GM13977 (cell line): Measurements from ENCODE around the gene TTC7B.

Experiments used
- DNase-seq: peaks from one replicate; pipeline ENCODE4 v3.0.0; 2012; ENCODE audit warnings: low spot score
- in situ Hi-C: fragments of 300-500 bp; cut with MboI; formaldehyde crosslinking; loops from one replicate; pipeline ENCODE4 v1.12.0; 2022; ENCODE audit warnings: low sequenced_read_pairs, low pct_unique_long_range_greater_than_20kb, mixed read lengths, inconsistent platforms; ENCODE audit not compliant: unreplicated experiment
- TF ChIP-seq, protein P1 (sequence below): IDR thresholded peaks from 2 replicates; pipeline ENCODE4 v1.5.1; 2012; ENCODE audit warnings: mild to moderate bottlenecking, control low read depth; ENCODE audit not compliant: insufficient read depth; ENCODE audit errors: extremely low read depth, missing control alignments

Gene TTC7B

DNA sequence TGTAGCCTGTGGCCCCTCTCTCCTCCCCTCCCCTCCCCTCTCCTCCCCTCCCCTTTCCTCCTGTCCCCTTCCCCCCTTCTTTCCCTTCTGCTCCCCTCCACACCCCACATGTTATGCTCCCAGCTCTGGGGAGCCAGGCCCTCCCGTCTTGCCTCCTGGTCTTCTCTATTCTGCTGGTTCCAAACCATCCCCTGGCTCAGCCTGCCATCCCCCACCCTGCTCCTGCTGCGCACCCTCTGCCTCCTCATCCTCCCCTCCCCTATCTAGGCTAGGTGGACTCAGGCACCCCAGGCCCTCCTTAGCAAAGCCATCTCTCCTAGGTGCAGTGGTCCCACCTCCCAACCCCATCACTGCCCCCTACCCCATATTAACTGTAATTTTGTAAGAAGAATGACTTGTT lies 319.9 kb downstream of the TTC7B start:
- in situ Hi-C loops = no loop called here
- TF ChIP-seq, protein P1, sequence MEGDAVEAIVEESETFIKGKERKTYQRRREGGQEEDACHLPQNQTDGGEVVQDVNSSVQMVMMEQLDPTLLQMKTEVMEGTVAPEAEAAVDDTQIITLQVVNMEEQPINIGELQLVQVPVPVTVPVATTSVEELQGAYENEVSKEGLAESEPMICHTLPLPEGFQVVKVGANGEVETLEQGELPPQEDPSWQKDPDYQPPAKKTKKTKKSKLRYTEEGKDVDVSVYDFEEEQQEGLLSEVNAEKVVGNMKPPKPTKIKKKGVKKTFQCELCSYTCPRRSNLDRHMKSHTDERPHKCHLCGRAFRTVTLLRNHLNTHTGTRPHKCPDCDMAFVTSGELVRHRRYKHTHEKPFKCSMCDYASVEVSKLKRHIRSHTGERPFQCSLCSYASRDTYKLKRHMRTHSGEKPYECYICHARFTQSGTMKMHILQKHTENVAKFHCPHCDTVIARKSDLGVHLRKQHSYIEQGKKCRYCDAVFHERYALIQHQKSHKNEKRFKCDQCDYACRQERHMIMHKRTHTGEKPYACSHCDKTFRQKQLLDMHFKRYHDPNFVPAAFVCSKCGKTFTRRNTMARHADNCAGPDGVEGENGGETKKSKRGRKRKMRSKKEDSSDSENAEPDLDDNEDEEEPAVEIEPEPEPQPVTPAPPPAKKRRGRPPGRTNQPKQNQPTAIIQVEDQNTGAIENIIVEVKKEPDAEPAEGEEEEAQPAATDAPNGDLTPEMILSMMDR = no peak
- DNase-seq = no peak

DNA sequence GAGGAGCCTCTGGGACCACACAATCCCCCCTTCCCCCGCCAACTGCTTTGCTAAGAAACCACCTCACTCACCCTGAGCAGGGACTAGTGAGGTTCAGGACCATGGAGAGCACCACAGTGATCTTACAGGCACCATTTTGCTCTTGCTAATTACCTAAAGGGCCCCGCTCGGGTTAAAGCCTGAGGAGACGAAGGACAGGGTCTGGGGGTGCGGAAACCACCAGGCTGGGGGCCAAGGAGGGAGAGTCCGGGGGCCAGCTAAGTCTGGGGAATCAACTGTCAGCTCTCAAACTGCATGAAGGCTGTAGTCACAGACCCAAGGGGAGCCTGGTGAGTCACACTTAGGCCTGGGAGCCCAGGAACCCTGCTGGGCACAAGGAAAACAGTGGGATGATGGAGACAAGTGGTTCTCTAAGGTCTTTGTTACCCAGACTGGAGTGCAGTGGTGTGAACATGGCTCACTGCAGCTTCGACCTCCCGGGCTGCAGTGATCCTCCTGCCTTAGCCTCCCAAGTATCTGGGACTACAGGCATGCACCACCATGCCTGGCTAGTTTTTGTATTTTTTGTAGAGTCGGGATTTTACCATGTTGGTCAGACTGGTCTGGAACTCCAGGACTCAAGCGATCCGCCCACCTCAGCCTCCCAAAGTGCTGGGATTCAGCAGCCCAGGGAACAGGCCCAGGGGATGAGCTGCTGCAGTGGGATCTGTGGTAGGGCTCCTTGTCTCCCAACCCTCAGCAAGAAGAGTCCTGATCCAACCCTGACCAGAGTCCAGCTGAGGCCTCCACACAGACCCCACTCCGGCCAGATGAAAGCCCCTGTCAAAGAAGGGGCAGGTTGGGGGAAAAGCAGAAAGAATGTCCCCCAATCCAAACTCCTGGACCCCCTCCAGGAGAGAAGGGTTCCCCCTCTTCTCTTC lies 320.6 kb downstream of the TTC7B start:
- TF ChIP-seq, protein P1 = no peak
- in situ Hi-C loops = no loop called here
- peak; percentile 83 for DNase-seq

DNA sequence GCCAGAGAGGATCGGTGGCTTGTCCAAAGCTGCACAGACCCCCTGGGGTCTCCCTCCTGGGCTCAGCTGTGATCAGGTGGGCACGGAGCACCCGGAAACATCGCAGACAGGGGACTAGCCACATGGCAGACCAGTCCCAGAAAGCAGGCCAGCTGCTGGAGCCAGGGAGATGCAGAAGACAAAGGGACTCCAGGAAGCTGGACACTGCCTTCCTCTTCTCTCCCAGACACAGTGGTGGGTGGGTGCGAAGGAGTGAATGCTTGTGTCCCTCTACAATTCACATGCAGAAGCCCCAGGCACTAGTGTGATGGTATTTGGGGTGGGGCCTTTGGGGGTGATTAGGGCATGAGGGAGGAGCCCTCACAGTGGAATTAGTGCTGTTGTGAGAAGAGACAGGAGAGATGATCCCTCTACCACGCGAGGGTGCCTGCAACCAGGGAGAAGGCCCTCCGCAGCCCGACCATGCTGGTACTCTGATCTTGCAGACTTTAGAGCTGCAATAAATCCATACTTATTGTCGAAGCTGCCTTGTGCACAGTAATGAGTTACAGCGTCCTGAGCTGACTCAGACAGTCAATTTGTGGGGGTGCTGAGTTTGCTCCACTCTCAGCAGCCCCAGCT lies 324.2 kb downstream of the TTC7B start:
- in situ Hi-C loops = no loop called here
- DNase-seq = peak; percentile 4
- TF ChIP-seq, protein P1 = no peak

DNA sequence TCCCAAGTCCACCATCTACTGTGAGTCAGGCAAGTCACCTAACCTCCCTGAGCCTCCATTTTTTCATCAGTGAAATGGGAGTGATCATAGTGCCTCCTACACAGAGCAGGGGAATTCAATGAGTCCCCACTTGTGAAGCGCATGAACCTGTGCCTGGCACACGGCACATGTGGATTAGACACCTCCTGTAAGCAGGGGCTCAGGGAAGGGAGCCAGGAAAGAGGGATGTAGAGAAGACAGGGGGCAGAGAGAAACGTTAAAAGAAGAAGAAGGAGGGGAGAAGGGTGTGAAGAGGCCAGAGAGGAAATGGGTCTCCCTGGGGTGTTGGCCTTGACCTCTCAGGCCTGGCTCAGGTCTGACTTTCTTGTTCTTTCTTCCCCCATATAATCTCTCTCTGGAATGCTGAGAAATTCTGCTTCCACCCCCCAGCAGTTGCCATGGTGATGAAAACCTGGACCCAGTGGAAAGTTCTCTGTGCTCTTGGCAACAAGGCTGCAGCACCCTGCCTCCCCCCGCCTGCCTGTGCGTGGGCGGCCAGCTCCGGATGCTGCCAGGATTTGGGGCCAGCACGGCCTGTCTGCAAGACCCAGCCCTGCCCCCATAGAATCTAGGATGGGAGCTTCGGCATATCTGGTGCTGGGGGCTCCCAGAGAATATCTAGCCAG lies 324.9 kb downstream of the TTC7B start:
- peak; percentile 8 for DNase-seq
- TF ChIP-seq, protein P1 = no peak
- in situ Hi-C loops = no loop called here

DNA sequence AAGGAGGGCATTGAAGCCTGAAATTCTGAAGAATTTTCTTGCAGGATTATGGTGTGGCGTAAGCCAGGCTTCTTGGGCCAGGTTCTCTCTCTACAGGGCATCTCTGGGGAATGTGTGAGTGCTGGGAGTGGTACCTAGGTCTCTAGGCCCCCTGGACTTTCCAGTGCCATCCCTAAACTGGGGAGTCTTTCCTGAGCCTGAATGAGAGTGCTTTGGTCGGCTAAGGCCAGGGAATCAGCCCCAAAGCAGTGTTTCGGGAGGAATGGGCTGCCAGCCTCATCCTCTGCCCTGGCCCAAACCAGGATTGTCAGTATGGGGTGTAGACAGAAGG lies 325.5 kb downstream of the TTC7B start:
- TF ChIP-seq, protein P1 = no peak
- DNase-seq = no peak
- in situ Hi-C loops = no loop called here

DNA sequence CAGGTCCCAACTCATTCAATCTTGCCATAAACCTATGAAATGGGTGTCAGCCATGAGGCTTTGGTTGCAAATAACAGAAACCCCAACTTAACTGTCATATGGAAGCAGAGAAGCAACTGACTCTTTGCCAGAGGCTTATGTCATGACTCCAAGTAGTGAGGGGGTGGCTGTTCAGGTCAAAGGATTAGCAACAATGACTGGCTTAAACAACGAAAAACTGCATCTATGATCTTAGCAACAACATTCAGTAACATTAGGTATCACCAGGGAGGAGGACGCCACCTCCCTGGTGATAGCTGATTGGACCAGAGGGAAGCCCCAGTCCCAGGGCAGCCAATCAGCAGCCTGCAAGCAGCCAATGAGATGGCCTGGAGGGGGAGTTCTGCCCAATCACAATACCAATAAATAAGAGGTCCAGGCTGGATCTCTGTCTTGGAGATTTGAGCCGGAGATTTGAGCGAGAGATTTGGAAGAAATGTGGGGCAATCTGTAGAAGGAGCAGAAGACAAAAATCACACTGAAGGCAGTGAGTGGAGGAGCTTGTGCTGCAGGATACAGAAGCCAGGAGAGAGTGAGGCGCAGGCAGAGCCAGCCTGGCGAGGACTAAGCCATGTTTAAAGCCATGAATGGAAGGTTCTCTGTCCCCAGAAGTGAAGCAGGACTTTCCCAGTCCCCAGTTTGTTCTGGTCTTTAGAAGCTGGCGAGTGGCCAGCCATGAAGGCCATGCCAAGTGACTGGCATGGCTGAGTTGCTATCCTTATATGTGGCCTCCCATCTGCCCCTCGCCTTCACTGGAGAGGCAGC lies 326.1 kb downstream of the TTC7B start:
- DNase-seq = peak; percentile 4
- in situ Hi-C loops = no loop called here
- TF ChIP-seq, protein P1 = no peak
